ENCODE data around the gene EHD1.

DNA sequence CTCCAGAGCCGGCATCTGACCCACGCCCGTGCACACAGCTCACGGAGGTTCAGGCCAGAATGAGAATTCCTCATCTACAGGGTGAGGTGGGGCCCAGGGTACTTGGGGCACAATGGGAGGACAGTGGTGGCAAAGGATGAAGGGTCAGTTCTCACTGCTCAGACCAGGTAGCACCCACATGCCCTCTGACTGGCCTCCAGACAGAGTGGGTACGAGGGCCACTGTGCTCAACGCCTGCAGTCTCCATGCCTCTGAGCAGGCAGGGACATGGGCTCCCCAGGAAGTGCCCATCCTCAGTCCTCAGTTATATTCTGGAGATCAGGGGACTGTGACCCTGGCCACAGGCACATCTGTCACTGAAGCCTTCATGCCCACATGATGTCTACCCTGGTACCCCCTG, 20.9 kb downstream of the EHD1 start:
- TF ChIP-seq, protein P1, sequence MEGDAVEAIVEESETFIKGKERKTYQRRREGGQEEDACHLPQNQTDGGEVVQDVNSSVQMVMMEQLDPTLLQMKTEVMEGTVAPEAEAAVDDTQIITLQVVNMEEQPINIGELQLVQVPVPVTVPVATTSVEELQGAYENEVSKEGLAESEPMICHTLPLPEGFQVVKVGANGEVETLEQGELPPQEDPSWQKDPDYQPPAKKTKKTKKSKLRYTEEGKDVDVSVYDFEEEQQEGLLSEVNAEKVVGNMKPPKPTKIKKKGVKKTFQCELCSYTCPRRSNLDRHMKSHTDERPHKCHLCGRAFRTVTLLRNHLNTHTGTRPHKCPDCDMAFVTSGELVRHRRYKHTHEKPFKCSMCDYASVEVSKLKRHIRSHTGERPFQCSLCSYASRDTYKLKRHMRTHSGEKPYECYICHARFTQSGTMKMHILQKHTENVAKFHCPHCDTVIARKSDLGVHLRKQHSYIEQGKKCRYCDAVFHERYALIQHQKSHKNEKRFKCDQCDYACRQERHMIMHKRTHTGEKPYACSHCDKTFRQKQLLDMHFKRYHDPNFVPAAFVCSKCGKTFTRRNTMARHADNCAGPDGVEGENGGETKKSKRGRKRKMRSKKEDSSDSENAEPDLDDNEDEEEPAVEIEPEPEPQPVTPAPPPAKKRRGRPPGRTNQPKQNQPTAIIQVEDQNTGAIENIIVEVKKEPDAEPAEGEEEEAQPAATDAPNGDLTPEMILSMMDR (IDR thresholded peaks at IDR 0.05): no peak
- no peak for TF ChIP-seq EZH2 (IDR thresholded peaks at IDR 0.05)

Data from neural progenitor cell (in vitro differentiated cells).